SK-N-SH treated with all-trans-retinoic acid at 6 μM for 48 hours (cell line): Measurements from ENCODE around the gene DGKG.

Experiments used
- ATAC-seq: fragments of 200-7000 bp; cut with Tn5 transposase; 3 replicates; pipeline ENCODE4 v1.9.1; 2020; ENCODE audit warnings: mild to moderate bottlenecking, moderate library complexity
- ARNTL ChIP-seq: fragments of 450-650 bp; formaldehyde crosslinking; IDR thresholded peaks from 2 replicates; pipeline ENCODE4 v1.5.0; 2020; ENCODE audit warnings: low read depth, mild to moderate bottlenecking, moderate library complexity, borderline replicate concordance
- BACH2 ChIP-seq: fragments of 250-450 bp; sonication (Bioruptor Pico); IDR thresholded peaks from 2 replicates; pipeline ENCODE4 v1.9.0; 2021; ENCODE audit warnings: mild to moderate bottlenecking, borderline replicate concordance
- CSDC2 ChIP-seq: fragments of 250-450 bp; sonication (Bioruptor Pico); IDR thresholded peaks from 2 replicates; pipeline ENCODE4 v1.5.0; 2020; ENCODE audit warnings: mild to moderate bottlenecking, moderate library complexity
- ESRRG ChIP-seq: fragments of 250-450 bp; sonication (Bioruptor Pico); IDR thresholded peaks from 2 replicates; pipeline ENCODE4 v1.6.1; 2021; ENCODE audit warnings: mild to moderate bottlenecking
- GLIS3 ChIP-seq: fragments of 250-450 bp; sonication (Bioruptor Pico); IDR thresholded peaks from 2 replicates; pipeline ENCODE4 v1.5.0; 2020; ENCODE audit warnings: mild to moderate bottlenecking, moderate library complexity
- OSR1 ChIP-seq: fragments of 250-450 bp; sonication (Bioruptor Pico); IDR thresholded peaks from 2 replicates; pipeline ENCODE4 v1.8.0; 2022; ENCODE audit warnings: moderate library complexity, mild to moderate bottlenecking, inconsistent platforms
- PATZ1 ChIP-seq: fragments of 250-450 bp; sonication (Bioruptor Pico); IDR thresholded peaks from 2 replicates; pipeline ENCODE4 v1.8.0; 2020; ENCODE audit warnings: mild to moderate bottlenecking, moderate library complexity, borderline replicate concordance
- RARB ChIP-seq: fragments of 250-450 bp; sonication (Bioruptor Pico); IDR thresholded peaks from 2 replicates; pipeline ENCODE4 v1.8.0; 2021; ENCODE audit warnings: mild to moderate bottlenecking, moderate library complexity
- SNAI2 ChIP-seq: fragments of 250-450 bp; sonication (Bioruptor Pico); IDR thresholded peaks from 2 replicates; pipeline ENCODE4 v1.5.0; 2020; ENCODE audit warnings: mild to moderate bottlenecking, moderate library complexity
- TCF4 ChIP-seq: fragments of 250-450 bp; sonication (Bioruptor Pico); IDR thresholded peaks from 2 replicates; pipeline ENCODE4 v1.8.0; 2021; ENCODE audit warnings: mild to moderate bottlenecking, moderate library complexity, borderline replicate concordance
- TOX ChIP-seq: fragments of 250-450 bp; sonication (Bioruptor Pico); IDR thresholded peaks from 2 replicates; pipeline ENCODE4 v1.8.0; 2021; ENCODE audit warnings: mild to moderate bottlenecking, moderate library complexity, borderline replicate concordance
- TSHZ2 ChIP-seq: fragments of 250-450 bp; sonication (Bioruptor Pico); IDR thresholded peaks from 2 replicates; pipeline ENCODE4 v1.5.0; 2020; ENCODE audit warnings: mild to moderate bottlenecking, moderate library complexity
- ZC3H10 ChIP-seq: fragments of 250-450 bp; sonication (Bioruptor Pico); IDR thresholded peaks from 2 replicates; pipeline ENCODE4 v1.5.1; 2021; ENCODE audit warnings: mild to moderate bottlenecking, moderate library complexity
- ZFP30 ChIP-seq: fragments of 450-650 bp; formaldehyde crosslinking; IDR thresholded peaks from 2 replicates; pipeline ENCODE4 v1.5.0; 2022; ENCODE audit warnings: mild to moderate bottlenecking, moderate library complexity
- ZNF565 ChIP-seq: fragments of 450-650 bp; formaldehyde crosslinking; conservative IDR thresholded peaks from 2 replicates; pipeline ENCODE4 v1.5.0; 2020; ENCODE audit warnings: low read depth, mild to moderate bottlenecking, moderate library complexity
- ZNF70 ChIP-seq: fragments of 450-650 bp; formaldehyde crosslinking; IDR thresholded peaks from 2 replicates; pipeline ENCODE4 v1.5.0; 2020; ENCODE audit warnings: mild to moderate bottlenecking, moderate library complexity
- TF ChIP-seq, protein P1 (sequence below): fragments of 250-450 bp; sonication (Bioruptor Pico); IDR thresholded peaks from 2 replicates; pipeline ENCODE4 v1.5.1; 2021; ENCODE audit warnings: mild to moderate bottlenecking, moderate library complexity
- TF ChIP-seq, protein P2 (sequence below): fragments of 250-450 bp; sonication (Bioruptor Pico); IDR thresholded peaks from 2 replicates; pipeline ENCODE4 v1.5.1; 2020; ENCODE audit warnings: low read depth, mild to moderate bottlenecking, moderate library complexity
- TF ChIP-seq, protein P3 (sequence below): fragments of 250-450 bp; sonication (Bioruptor Pico); IDR thresholded peaks from 2 replicates; pipeline ENCODE4 v1.8.0; 2021; ENCODE audit warnings: low read depth, mild to moderate bottlenecking, moderate library complexity, borderline replicate concordance

The DGKG gene

DNA sequence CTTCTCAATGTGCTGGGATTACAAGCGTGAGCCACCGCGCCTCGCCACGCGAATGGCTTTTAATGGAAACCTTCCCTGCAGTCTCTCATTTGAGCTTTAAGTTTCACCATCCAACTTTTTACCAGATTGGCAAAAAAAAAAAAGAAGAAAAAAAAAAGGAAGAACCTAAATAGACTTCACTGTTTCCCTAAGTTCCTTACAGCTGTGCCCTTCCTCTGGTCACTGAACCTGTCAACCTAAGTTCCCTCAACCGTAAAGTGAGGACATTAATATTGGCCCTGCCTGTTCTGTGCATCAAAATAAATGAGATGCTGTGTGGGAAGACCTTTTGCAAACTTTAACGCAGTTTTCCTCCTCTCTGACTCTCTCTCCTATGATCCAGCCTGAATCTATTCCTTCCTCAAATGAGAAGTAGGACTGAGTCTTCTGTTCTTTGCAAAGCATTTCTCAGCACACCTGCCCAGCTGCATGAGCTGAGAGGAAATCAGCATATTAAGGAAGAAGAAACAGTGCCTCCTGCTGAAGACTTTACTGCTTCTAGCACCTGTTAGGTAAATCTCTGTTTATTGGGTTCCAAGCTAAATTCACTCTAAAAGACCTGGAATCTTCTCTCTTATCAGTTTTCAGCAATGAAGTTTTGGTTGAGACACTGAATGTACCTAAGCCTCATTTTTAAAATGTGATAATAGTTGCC lies 153.6 kb downstream of the DGKG start:
- no peak for ATAC-seq
- TF ChIP-seq BACH2: no peak
- no peak for TF ChIP-seq CSDC2
- no peak for TF ChIP-seq TCF4
- no peak for TF ChIP-seq ZFP30 (CRISPR knock-in tag)
- no peak for TF ChIP-seq PATZ1 (CRISPR knock-in tag)
- no peak for TF ChIP-seq OSR1 (CRISPR knock-in tag)
- no peak for TF ChIP-seq TOX (CRISPR knock-in tag)
- no peak for TF ChIP-seq ZNF70 (CRISPR knock-in tag)
- TF ChIP-seq, protein P1, sequence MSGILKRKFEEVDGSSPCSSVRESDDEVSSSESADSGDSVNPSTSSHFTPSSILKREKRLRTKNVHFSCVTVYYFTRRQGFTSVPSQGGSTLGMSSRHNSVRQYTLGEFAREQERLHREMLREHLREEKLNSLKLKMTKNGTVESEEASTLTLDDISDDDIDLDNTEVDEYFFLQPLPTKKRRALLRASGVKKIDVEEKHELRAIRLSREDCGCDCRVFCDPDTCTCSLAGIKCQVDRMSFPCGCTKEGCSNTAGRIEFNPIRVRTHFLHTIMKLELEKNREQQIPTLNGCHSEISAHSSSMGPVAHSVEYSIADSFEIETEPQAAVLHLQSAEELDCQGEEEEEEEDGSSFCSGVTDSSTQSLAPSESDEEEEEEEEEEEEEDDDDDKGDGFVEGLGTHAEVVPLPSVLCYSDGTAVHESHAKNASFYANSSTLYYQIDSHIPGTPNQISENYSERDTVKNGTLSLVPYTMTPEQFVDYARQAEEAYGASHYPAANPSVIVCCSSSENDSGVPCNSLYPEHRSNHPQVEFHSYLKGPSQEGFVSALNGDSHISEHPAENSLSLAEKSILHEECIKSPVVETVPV (CRISPR knock-in tag): no peak
- TF ChIP-seq ZC3H10 (CRISPR knock-in tag): no peak
- no peak for TF ChIP-seq TSHZ2 (CRISPR knock-in tag)
- TF ChIP-seq GLIS3 (CRISPR knock-in tag): no peak
- TF ChIP-seq ARNTL: no peak
- TF ChIP-seq, all 23 proteins: peak for 0

GRCh38 chr3:186207515-186207914 lies 154.5 kb downstream of the DGKG start:
- TF ChIP-seq, protein P1 (CRISPR knock-in tag): no peak
- TF ChIP-seq ZNF70 (CRISPR knock-in tag) (no peak), RARB (CRISPR knock-in tag) (no peak), TOX (CRISPR knock-in tag) (no peak), ZNF565 (CRISPR knock-in tag) (no peak), SNAI2 (CRISPR knock-in tag) (no peak), TSHZ2 (CRISPR knock-in tag) (no peak), ESRRG (no peak), BACH2 (no peak), CSDC2 (no peak)
- TF ChIP-seq, protein P2, sequence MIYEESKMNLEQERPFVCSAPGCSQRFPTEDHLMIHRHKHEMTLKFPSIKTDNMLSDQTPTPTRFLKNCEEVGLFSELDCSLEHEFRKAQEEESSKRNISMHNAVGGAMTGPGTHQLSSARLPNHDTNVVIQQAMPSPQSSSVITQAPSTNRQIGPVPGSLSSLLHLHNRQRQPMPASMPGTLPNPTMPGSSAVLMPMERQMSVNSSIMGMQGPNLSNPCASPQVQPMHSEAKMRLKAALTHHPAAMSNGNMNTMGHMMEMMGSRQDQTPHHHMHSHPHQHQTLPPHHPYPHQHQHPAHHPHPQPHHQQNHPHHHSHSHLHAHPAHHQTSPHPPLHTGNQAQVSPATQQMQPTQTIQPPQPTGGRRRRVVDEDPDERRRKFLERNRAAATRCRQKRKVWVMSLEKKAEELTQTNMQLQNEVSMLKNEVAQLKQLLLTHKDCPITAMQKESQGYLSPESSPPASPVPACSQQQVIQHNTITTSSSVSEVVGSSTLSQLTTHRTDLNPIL: no peak
- TF ChIP-seq, protein P3, sequence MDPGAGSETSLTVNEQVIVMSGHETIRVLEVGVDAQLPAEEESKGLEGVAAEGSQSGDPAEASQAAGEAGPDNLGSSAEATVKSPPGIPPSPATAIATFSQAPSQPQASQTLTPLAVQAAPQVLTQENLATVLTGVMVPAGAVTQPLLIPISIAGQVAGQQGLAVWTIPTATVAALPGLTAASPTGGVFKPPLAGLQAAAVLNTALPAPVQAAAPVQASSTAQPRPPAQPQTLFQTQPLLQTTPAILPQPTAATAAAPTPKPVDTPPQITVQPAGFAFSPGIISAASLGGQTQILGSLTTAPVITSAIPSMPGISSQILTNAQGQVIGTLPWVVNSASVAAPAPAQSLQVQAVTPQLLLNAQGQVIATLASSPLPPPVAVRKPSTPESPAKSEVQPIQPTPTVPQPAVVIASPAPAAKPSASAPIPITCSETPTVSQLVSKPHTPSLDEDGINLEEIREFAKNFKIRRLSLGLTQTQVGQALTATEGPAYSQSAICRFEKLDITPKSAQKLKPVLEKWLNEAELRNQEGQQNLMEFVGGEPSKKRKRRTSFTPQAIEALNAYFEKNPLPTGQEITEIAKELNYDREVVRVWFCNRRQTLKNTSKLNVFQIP (CRISPR knock-in tag): no peak
- ATAC-seq: no peak
